GM19099 (cell line): ENCODE measurements around the gene SLC25A45.

Source experiments
- POLR2A ChIP-seq: IDR thresholded peaks from 3 replicates; pipeline ENCODE4 v1.6.1; 2011; ENCODE audit warnings: low read depth; ENCODE audit not compliant: insufficient read length; ENCODE audit errors: extremely low read depth

Gene SLC25A45

GRCh38 chr11:65401073-65401802 is 18.8 kb upstream of the SLC25A45 start:
- no peak for TF ChIP-seq POLR2A

- TF ChIP-seq POLR2A: no peak
Measured at GRCh38 chr11:65400307-65401072, 18.0 kb upstream of the SLC25A45 start.

GRCh38 chr11:65399845-65400244 is 17.4 kb upstream of the SLC25A45 start:
- TF ChIP-seq POLR2A: no peak

GRCh38 chr11:65399249-65399648 is 16.8 kb upstream of the SLC25A45 start:
- no peak for TF ChIP-seq POLR2A

GRCh38 chr11:65398362-65398910 is 16.0 kb upstream of the SLC25A45 start:
- no peak for TF ChIP-seq POLR2A

GRCh38 chr11:65396769-65397745 is 14.6 kb upstream of the SLC25A45 start:
- TF ChIP-seq POLR2A: no peak

GRCh38 chr11:65395961-65396530 is 13.6 kb upstream of the SLC25A45 start:
- TF ChIP-seq POLR2A: no peak

GRCh38 chr11:65394125-65394536 is 11.7 kb upstream of the SLC25A45 start:
- no peak for TF ChIP-seq POLR2A

GRCh38 chr11:65393513-65394079 is 11.2 kb upstream of the SLC25A45 start:
- TF ChIP-seq POLR2A: no peak

- TF ChIP-seq POLR2A: no peak
Measured at GRCh38 chr11:65392899-65393298, 10.5 kb upstream of the SLC25A45 start.

GRCh38 chr11:65392186-65392829 is 9.9 kb upstream of the SLC25A45 start:
- no peak for TF ChIP-seq POLR2A

- no peak for TF ChIP-seq POLR2A
Measured at GRCh38 chr11:65390996-65391395, 8.6 kb upstream of the SLC25A45 start.

- no peak for TF ChIP-seq POLR2A
Measured at GRCh38 chr11:65390099-65390941, 7.9 kb upstream of the SLC25A45 start.
